ENCODE results near the gene UNC5B.
A peak's percentile ranks its signal among the peaks of the same experiment; 100 is the strongest.

GRCh38 chr10:71283876-71284275 is 71.5 kb downstream of the UNC5B start:
- TF ChIP-seq CTCF (IDR thresholded peaks at IDR 0.05 in 8 of 11, conservative IDR thresholded peaks at IDR 0.05 in 3 of 11) (no peak), POLR2A (IDR thresholded peaks at IDR 0.05) (no peak), POLR2AphosphoS5 (IDR thresholded peaks at IDR 0.05) (peak in 1 of 3 donors; percentile 14)
